ENCODE results near the gene VPS37B.
"Not testable (repeated sequence)": the region's sequence is repeated elsewhere in the genome, so short reads cannot be mapped to it uniquely, and the experiment has no call there.

Gene VPS37B

DNA sequence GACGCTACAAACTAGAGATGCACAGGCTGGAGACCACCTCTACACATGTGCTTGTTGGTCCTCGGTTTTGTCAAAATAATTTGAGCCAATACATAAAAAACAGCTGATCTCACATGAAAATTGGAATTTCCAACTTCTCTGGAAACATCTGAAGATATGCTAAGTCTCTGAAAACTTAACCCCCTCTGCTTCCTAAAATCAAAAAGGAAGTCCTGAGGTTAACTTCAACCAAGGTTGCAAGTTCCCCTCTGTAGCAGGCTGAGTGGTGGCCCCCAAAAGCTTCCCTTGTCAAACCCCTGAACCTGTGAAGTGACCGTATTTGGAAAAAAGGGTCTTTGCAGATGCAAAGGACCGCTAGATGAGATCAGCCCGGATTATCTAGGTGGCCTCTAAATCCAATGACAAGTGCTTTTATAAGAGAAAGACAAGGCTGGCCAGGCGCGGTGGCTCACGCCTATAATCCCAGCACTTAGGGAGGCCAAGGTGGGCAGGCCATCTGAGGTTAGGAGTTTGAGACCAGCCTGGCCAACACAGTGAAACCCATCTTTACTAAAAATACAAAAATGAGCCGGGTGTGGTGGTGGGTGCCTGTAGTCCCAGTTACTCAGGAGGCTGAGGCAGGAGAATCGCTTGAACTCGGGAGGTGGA is 32.0 kb upstream of the VPS37B start:
- Mint-ChIP-seq H3K4me3 (peak overlapping the region; percentile 7), H3K27ac (peak overlapping the region; percentile 75)

DNA sequence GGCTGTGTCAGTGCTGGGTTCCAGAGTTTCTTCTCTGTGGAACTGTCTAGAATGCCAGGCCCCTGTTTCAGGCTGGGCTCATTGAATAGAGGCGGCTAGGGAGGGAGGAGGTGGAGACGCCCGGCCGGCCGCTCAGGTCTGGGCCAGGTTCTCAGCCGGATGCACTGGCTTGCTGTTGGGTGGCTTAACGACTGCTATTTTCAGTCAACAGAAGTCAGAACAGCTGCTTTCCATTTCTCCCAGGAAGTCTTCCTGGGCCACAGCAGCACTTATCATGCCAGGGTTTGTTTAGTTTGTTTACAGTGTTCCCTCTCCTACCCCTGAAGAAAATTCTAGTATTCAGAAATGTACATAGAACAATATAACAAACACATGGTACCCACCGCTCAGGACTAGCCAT is 26.0 kb upstream of the VPS37B start:
- no peak overlapping the region for H3K27ac Mint-ChIP-seq
- H3K27me3 Mint-ChIP-seq: peaks cover 2% of the 10 kb centered on the region
- H3K36me3 Mint-ChIP-seq (ENCODE audit: low read depth): no peaks in the 10 kb centered on the region
- no peak overlapping the region for H3K4me3 Mint-ChIP-seq
- H3K9me3 Mint-ChIP-seq: no peaks in the 10 kb centered on the region
- intact Hi-C loops (cut with micrococcal nuclease): no loop called here
- H3K4me1 Mint-ChIP-seq (ENCODE audit: low read depth): peaks cover 32% of the 10 kb centered on the region

More for the DNA sequence above, 32.0 kb upstream of the VPS37B start:
- Mint-ChIP-seq H3K4me1 (ENCODE audit: low read depth) (peaks cover 31% of the 10 kb centered on the region), H3K9me3 (no peaks in the 10 kb centered on the region), H3K27me3 (no peaks in the 10 kb centered on the region), H3K36me3 (ENCODE audit: low read depth) (no peaks in the 10 kb centered on the region)
- intact Hi-C loops (cut with micrococcal nuclease): no loop called here

DNA sequence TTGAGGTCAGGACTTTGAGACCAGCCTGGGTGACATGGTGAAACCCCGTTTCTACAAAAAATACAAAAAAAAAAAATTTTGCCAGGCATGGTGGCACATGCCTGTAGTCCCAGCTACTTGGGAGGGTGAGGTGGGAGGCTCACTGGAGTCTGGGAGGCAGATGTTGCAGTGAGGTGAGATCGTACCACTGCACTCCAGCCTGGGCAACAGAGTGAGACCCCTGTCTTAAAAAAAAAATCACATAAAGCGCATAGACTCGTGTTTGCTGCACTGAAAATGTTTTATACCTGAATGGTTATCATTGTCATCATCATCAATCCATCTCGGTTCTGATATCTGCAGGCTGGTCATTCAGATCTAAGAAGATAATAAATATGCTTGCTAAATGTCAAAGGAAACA is 24.8 kb upstream of the VPS37B start:
- Mint-ChIP-seq H3K27ac (no peak overlapping the region), H3K27me3 (peaks cover 2% of the 10 kb centered on the region), H3K4me3 (no peak overlapping the region), H3K4me1 (ENCODE audit: low read depth) (peaks cover 28% of the 10 kb centered on the region), H3K9me3 (no peaks in the 10 kb centered on the region), H3K36me3 (ENCODE audit: low read depth) (no peaks in the 10 kb centered on the region)
- intact Hi-C loops (cut with micrococcal nuclease): no loop called here

DNA sequence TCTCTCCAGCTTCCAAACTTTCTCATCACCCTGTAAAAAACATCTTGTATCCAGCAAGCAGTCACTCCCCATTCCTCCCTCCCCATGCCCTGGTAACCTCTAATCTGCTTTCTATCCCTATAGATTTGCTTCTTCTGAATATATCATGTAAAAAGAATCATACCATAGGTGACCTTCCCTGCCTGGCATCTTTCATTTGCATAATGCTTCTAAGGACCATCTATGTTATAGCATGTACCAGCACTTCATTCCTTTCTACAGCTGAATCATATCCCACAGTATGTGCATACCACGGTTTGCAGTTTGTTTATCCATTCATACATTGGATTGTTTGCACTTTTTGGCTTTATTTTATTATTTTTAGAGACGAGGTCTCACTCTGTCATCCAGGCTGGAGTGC is 22.9 kb upstream of the VPS37B start:
- intact Hi-C loops (cut with micrococcal nuclease): no loop called here
- Mint-ChIP-seq H3K36me3 (ENCODE audit: low read depth) (no peaks in the 10 kb centered on the region), H3K4me1 (ENCODE audit: low read depth) (peaks cover 27% of the 10 kb centered on the region), H3K27me3 (peaks cover 2% of the 10 kb centered on the region), H3K27ac (no peak overlapping the region), H3K4me3 (no peak overlapping the region), H3K9me3 (no peaks in the 10 kb centered on the region)

DNA sequence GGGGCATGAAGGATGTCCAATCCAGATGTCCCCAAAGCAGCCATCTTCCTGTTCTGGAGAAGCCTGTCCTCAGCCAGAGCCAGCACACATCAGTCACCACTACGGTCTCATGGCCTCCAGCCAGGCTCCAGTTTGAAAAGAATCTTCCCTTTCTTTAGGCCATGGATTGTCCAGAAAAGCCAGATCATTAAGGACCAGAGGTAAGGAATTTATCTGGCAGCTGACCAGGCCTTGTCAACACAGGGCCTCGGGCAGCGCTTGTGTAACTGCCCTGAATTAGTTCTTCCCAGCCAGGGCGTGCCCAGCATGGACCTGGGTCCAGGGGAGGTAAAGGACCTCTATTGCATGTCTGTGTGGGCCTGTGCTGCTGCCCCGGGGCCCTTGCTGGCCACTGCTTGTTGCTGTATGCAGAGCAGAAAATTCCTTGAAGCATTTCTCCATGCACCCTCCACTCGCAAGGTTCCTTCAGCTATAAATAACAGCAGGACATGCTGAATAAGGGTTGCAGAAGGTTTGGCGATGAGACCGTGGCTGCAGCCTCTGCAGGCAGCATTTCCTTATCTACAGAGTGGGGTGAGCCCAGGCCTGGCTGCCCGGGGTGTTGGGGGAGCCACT is 21.7 kb upstream of the VPS37B start:
- Mint-ChIP-seq H3K9me3 (no peaks in the 10 kb centered on the region), H3K36me3 (ENCODE audit: low read depth) (no peaks in the 10 kb centered on the region), H3K27me3 (peaks cover 2% of the 10 kb centered on the region), H3K4me3 (no peak overlapping the region), H3K27ac (no peak overlapping the region), H3K4me1 (ENCODE audit: low read depth) (peaks cover 27% of the 10 kb centered on the region)
- intact Hi-C loops (cut with micrococcal nuclease): no loop called here

DNA sequence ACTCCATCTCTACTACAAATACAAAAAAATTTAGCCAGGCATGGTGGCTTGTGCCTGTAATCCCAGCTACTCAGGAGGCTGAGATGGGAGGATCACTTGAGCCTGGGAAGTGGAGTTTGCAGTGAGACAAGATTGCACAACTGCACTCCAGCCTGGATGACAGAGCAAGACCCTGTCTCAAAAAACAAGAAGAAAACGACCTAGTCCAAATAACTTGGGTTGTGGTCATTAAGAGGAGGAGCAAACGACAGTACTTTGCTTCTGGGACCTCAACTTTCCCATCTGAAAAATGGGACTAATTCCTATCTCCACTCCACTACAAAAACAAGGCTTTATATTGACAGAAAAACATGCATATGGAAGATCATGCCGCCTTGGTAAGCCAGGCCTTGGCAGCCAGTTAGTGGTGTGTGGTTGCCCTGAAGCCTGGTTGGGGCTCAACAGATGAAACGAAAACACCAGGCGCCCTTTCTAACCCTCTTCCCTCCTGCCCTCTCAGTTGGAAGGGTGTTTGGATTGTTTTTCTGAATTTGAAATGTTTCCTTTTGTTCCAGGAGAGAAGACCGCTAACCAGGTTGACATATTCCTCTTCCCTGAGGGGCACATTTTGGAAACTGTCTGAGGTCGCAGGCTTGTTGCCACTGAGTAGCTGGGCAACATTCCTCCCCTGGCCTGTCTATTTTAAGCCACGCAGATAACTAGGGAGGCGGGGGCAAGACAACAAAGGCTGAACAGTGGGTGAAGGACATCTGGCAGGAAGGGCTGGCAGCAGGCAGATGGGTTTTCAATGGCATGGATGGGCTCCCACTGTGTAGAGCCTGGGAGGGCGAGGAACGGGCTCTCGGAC is 13.7 kb upstream of the VPS37B start:
- peaks cover 3% of the 10 kb centered on the region for H3K27me3 Mint-ChIP-seq
- H3K9me3 Mint-ChIP-seq: no peaks in the 10 kb centered on the region
- no peak overlapping the region for H3K4me3 Mint-ChIP-seq
- no peak overlapping the region for H3K27ac Mint-ChIP-seq
- no peaks in the 10 kb centered on the region for H3K4me1 Mint-ChIP-seq (ENCODE audit: low read depth)
- intact Hi-C loops (cut with micrococcal nuclease): no loop called here
- H3K36me3 Mint-ChIP-seq (ENCODE audit: low read depth): no peaks in the 10 kb centered on the region

DNA sequence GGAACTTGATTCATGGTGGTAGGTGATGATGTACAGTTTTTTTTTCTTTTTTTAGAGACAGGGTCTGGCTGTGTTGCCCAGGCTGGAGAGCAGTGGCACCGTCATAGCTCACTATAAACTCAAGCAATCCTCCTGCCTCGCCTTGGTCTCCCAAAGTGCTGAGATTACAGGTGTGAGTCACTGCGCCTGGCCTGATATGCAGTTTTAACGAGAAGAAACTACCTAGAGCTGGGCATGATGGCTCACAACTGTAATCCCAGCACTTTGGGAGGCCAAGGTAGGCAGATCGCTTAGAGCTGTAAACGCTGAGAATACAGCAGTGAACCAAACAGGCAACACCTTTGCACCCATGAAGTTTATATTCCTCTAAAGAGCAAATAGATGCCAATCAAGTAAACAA is 13.0 kb upstream of the VPS37B start:
- H3K4me1 Mint-ChIP-seq (ENCODE audit: low read depth): no peaks in the 10 kb centered on the region
- intact Hi-C loops (cut with micrococcal nuclease): no loop called here

DNA sequence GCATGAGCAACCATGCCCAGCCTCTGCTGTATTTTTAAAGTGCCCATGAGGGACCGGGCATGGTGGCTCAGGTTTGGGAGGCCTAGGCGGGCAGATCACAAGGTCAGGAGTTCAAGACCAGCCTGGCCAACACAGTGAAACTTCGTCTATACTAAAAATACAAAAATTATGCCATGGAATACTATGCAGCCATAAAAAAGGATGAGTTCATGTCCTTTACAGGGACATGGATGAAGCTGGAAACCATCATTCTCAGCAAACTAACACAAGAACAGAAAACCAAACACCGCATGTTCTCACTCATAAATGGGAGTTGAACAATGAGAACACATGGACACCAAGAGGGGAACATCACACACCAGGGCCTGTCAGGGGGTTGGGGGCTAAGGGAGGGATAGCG is 9.3 kb upstream of the VPS37B start:
- H3K9me3 Mint-ChIP-seq; H3K27me3 Mint-ChIP-seq; intact Hi-C loops (cut with micrococcal nuclease); H3K27ac Mint-ChIP-seq; H3K36me3 Mint-ChIP-seq (ENCODE audit: low read depth); H3K4me3 Mint-ChIP-seq: not testable (repeated sequence)
- peaks cover 12% of the 10 kb centered on the region for H3K4me1 Mint-ChIP-seq (ENCODE audit: low read depth)

More for the DNA sequence above, 13.0 kb upstream of the VPS37B start:
- Mint-ChIP-seq H3K4me3 (no peak overlapping the region), H3K9me3 (no peaks in the 10 kb centered on the region), H3K36me3 (ENCODE audit: low read depth) (no peaks in the 10 kb centered on the region), H3K27me3 (peaks cover 3% of the 10 kb centered on the region), H3K27ac (no peak overlapping the region)

DNA sequence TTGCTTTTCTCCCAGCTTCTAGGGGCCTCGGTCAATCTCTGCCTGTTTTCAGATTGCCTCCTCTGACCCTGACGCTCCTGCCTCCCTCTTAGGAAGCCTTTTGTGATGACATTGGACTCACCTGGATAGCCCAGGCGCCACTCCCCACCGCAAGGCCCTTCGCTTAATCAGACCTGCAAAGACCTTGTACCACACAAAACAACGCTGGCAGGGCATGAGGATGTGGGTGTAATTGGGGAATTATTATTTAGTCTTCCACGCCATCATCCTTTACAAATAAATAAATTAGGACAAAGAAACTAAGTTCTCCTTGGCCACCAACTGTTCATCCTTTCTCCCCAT is 7.7 kb upstream of the VPS37B start:
- Mint-ChIP-seq H3K4me3 (no peak overlapping the region), H3K27me3 (peaks cover 3% of the 10 kb centered on the region), H3K9me3 (no peaks in the 10 kb centered on the region), H3K4me1 (ENCODE audit: low read depth) (peaks cover 13% of the 10 kb centered on the region), H3K27ac (peak overlapping the region; percentile 30), H3K36me3 (ENCODE audit: low read depth) (no peaks in the 10 kb centered on the region)
- intact Hi-C loops (cut with micrococcal nuclease): no loop called here

DNA sequence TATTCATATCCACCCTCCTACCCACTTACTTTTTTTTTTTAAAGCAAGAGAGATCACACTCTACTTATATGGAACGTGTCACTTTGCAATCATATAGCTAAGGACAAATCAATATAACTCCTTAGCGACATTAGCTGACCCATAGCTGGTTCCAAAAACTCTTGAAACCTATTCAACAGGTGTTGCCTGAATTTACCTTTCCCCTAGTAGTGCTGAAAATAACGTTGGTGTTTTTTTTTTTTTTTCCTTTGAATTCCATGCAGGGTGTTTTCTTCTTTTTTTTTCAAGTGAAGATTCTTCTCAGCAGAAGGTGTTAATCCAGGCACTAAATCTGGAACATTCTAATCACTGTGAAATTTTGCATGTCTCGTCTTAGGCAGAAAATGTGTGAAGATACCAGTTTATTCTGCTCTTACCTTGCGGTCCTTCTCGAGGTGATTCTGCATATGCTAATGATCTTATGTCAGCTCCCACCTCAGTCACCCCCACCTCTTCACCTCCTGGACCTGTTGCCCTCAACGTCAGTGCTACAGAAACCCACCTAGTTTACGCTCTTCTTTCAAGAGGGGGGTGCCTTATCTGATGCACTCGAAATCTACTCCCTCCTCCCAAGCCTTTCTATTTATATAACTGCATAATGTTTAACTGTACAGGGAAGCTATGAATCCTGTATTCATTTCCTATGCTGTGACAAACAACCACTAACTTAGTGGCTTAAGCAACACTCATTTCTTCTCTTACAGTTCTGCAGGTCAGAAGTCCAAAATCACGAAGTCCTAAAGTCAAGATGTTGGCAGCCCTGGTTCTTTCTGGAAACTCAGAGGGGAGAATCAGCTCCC is 7.1 kb upstream of the VPS37B start:
- peaks cover 3% of the 10 kb centered on the region for H3K27me3 Mint-ChIP-seq
- H3K4me3 Mint-ChIP-seq: no peak overlapping the region
- H3K36me3 Mint-ChIP-seq (ENCODE audit: low read depth): no peaks in the 10 kb centered on the region
- H3K27ac Mint-ChIP-seq: peak overlapping the region; percentile 30
- peaks cover 19% of the 10 kb centered on the region for H3K4me1 Mint-ChIP-seq (ENCODE audit: low read depth)
- intact Hi-C loops (cut with micrococcal nuclease): no loop called here
- H3K9me3 Mint-ChIP-seq: no peaks in the 10 kb centered on the region

DNA sequence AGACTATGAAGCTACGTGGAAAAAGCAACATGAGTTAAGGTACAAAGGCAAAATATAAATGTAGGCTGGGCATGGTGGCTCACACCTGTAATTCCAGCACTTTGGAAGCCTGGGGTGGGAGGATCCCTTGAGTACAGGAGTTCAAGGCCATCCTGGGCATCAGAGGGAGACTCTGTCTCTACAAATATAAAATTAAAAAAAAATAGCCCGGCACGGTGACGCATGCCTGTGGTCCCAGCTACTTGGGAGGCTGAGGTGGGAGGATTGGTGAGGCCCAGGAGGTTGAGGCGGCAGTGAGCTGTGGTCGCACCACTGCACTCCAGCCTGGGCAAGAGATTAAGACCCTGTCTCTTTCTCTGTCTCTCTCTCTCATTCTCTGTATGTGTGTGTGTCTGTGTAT is 4.0 kb upstream of the VPS37B start:
- Mint-ChIP-seq H3K27ac (no peak overlapping the region), H3K4me3 (no peak overlapping the region), H3K36me3 (ENCODE audit: low read depth) (peaks cover 14% of the 10 kb centered on the region), H3K27me3 (peaks cover 9% of the 10 kb centered on the region), H3K9me3 (peaks cover 8% of the 10 kb centered on the region), H3K4me1 (ENCODE audit: low read depth) (peaks cover 42% of the 10 kb centered on the region)
- intact Hi-C loops (cut with micrococcal nuclease): loop anchor here (5.0 kb wide), 1 partner anchor 47 kb away; no protein-coding TSS in a partner anchor

DNA sequence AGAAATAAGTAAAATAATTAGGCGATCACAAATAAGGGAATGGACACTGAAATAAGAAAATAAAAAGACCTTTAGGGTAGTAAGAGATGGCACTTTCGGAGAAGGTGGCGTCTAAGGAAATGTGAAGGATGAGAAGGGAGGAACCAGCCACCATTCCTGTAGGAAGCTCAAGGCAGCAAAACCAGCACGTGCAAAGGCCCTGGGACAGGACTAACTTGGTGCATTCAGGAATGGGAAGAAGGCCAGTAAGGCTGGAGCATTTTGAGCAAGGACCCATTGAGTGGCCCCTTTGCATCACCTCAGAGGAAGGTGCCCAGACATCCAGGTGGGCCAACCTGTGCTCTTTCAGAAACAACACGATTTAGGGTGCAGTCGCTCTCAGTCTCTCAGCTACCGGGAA is 738 bp upstream of the VPS37B start:
- peaks cover 6% of the 10 kb centered on the region for H3K27me3 Mint-ChIP-seq
- H3K4me1 Mint-ChIP-seq (ENCODE audit: low read depth): peaks cover 60% of the 10 kb centered on the region
- intact Hi-C loops (cut with micrococcal nuclease): loop anchor here (5.0 kb wide), 1 partner anchor 51 kb away; no protein-coding TSS in a partner anchor
- peaks cover 8% of the 10 kb centered on the region for H3K9me3 Mint-ChIP-seq
- no peak overlapping the region for H3K4me3 Mint-ChIP-seq
- H3K36me3 Mint-ChIP-seq (ENCODE audit: low read depth): peaks cover 15% of the 10 kb centered on the region
- peak overlapping the region; percentile 95 for H3K27ac Mint-ChIP-seq

DNA sequence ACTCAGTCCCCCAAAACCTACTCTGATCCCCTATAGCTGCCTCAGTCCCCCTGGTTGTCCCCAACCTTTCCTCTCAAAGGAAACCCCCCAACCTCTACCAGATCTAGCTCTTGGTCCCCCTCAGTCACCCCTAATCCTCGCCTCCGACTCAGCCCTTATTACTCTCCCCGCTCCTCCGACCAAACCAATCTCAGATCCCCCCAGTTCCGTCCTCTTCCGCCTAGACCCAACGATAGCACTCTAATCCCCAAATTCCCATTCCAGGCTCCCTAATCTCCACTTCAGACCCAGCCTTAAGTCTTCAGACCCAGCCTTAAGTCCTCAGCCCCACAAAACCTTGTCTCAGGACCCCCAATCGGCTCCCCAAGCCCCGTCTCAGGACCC is 612 bp downstream of the VPS37B start:
- Mint-ChIP-seq H3K4me3 (peak overlapping the region; percentile 89), H3K36me3 (ENCODE audit: low read depth) (peaks cover 15% of the 10 kb centered on the region), H3K27me3 (peaks cover 6% of the 10 kb centered on the region), H3K27ac (peak overlapping the region; percentile 95), H3K9me3 (peaks cover 8% of the 10 kb centered on the region), H3K4me1 (ENCODE audit: low read depth) (peaks cover 71% of the 10 kb centered on the region)
- intact Hi-C loops (cut with micrococcal nuclease): loop anchor here (5.0 kb wide), 1 partner anchor 52 kb away; no protein-coding TSS in a partner anchor
